ENCODE measurements around the gene SYCP2L.

DNA sequence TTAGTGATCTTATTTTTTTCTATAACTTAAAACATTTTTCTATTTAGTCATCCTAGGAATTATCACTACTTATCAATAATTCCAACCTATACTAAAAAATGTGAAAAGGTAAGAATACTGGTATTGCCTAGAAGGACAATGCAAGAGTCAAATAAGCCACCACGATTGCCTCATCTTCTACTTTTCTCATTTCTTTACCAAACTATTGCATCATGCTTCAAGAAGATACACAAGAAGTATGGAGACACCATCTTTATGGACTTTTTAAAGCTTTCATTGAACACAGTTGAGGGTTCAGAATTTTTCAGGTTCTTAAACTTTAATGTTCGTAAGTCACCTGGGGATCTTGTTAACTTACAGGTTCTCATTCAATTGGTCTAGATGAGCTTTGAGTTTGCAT lies 131.4 kb downstream of the SYCP2L start:
- TF ChIP-seq POLR2A (IDR thresholded peaks at IDR 0.05; ENCODE audit: low read depth, low read length) (no peak), POLR2AphosphoS5 (IDR thresholded peaks at IDR 0.05; ENCODE audit: low read depth, low read length) (no peak), TAF1 (IDR thresholded peaks at IDR 0.05; ENCODE audit: borderline replicate concordance, low read depth, low read length) (no peak)

Measured in GM12892 (cell line).